TTC549 (cell line): ENCODE data around the gene AMMECR1L.
"Not testable (repeated sequence)": the region's sequence is repeated elsewhere in the genome, so short reads cannot be mapped to it uniquely, and the experiment has no call there.

ENCODE experiments used
- FAIRE-seq: peaks from 2 replicates; lab custom pipeline; 2012; peaks lifted over from hg19 to GRCh38; lab: Jason Lieb, UNC

The AMMECR1L gene

GRCh38 chr2:127885780-127886592 is at the start of gene AMMECR1L:
Gene AMMECR1L, minus strand, starts transcription at chr2:127885956. Its CDS starts 11,722 bp downstream, at chr2:127874234.
- peak; percentile 71 for FAIRE-seq

- FAIRE-seq: no peak
Observed at GRCh38 chr2:127935337-127935736, 49.6 kb upstream of the AMMECR1L start.

GRCh38 chr2:127932199-127932876 is 46.6 kb upstream of the AMMECR1L start:
- FAIRE-seq: no peak

- no peak for FAIRE-seq
Observed at GRCh38 chr2:127929449-127929848, 43.7 kb upstream of the AMMECR1L start.

- no peak for FAIRE-seq
Observed at GRCh38 chr2:127927384-127927783, 41.6 kb upstream of the AMMECR1L start.

GRCh38 chr2:127917916-127918315 is 32.2 kb upstream of the AMMECR1L start:
- FAIRE-seq: no peak

- no peak for FAIRE-seq
Observed at GRCh38 chr2:127913808-127914457, 28.2 kb upstream of the AMMECR1L start.

- no peak for FAIRE-seq
Observed at GRCh38 chr2:127911737-127912136, 26.0 kb upstream of the AMMECR1L start.

GRCh38 chr2:127910415-127910814 is 24.7 kb upstream of the AMMECR1L start:
- FAIRE-seq: no peak

GRCh38 chr2:127909019-127909418 is 23.3 kb upstream of the AMMECR1L start:
- no peak for FAIRE-seq

- FAIRE-seq: not testable (repeated sequence)
Observed at GRCh38 chr2:127907733-127908400, 22.1 kb upstream of the AMMECR1L start.

GRCh38 chr2:127906206-127906926 is 20.6 kb upstream of the AMMECR1L start:
- FAIRE-seq: no peak

GRCh38 chr2:127901339-127902056 is 15.7 kb upstream of the AMMECR1L start:
- FAIRE-seq: no peak

- no peak for FAIRE-seq
Observed at GRCh38 chr2:127897531-127898211, 11.9 kb upstream of the AMMECR1L start.

GRCh38 chr2:127893494-127893893 is 7.7 kb upstream of the AMMECR1L start:
- FAIRE-seq: no peak

- no peak for FAIRE-seq
Observed at GRCh38 chr2:127893033-127893432, 7.3 kb upstream of the AMMECR1L start.

GRCh38 chr2:127891811-127892210 is 6.1 kb upstream of the AMMECR1L start:
- no peak for FAIRE-seq

GRCh38 chr2:127890756-127891155 is 5.0 kb upstream of the AMMECR1L start:
- not testable (repeated sequence) for FAIRE-seq

GRCh38 chr2:127888772-127889171 is 3.0 kb upstream of the AMMECR1L start:
- no peak for FAIRE-seq

GRCh38 chr2:127887776-127888130 is 2.0 kb upstream of the AMMECR1L start:
- no peak for FAIRE-seq
